H1 (cell line): Measurements from ENCODE around the gene KCNJ12. TPM values are rescaled to one million over a fixed set of nuclear protein-coding genes. Genes with fewer than 3 reads are reported as not detected.
"Not testable (repeated sequence)": the region's sequence is repeated elsewhere in the genome, so short reads cannot be mapped to it uniquely, and the experiment has no call there.

Experiments
- CTCF ChIA-PET: fragments of 300-600 bp; sonication (Branson Sonifier 250); formaldehyde crosslinking; loops from one replicate; lab custom pipeline; 2021; ENCODE audit not compliant: partially characterized antibody; lab: Charles Lee
- POLR2A ChIA-PET: fragments of 300-600 bp; sonication (Branson Sonifier 250); formaldehyde crosslinking; loops from one replicate; lab custom pipeline; 2021; ENCODE audit warnings: inconsistent platforms; ENCODE audit not compliant: partially characterized antibody; lab: Charles Lee
- DNase-seq, 2 experiments: peaks; one replicate each; pipeline versions ENCODE4 v3.0.0 to v3.0.0-alpha.2; 2010 to 2022; ENCODE audit warnings: low spot score in 2 of 2, low read depth in 1 of 2, mixed read lengths in 1 of 2
- FAIRE-seq: peaks from 2 replicates; lab custom pipeline; 2011; peaks lifted over from hg19 to GRCh38; lab: Jason Lieb, UNC
- H2AFZ ChIP-seq: 2 replicates; pipeline ENCODE4 v1.8.1; 2012; ENCODE audit warnings: low read length, inconsistent platforms
- H2AK5ac ChIP-seq: 2 replicates; pipeline ENCODE4 v1.6.1; 2013; ENCODE audit warnings: low read depth, low read length
- H2BK120ac ChIP-seq: replicated peaks from 2 replicates; pipeline ENCODE3; 2013; ENCODE audit warnings: low read depth, low read length, inconsistent platforms
- H2BK12ac ChIP-seq: 2 replicates; pipeline ENCODE4 v1.6.1; 2013; ENCODE audit warnings: low read depth, low read length
- H2BK15ac ChIP-seq: 2 replicates; pipeline ENCODE4 v1.6.1; 2013; ENCODE audit warnings: low read length
- H2BK20ac ChIP-seq: 2 replicates; pipeline ENCODE4 v1.6.1; 2013; ENCODE audit warnings: low read length
- H2BK5ac ChIP-seq: 2 replicates; pipeline ENCODE4 v1.6.1; 2013; ENCODE audit warnings: low read depth, low read length
- H3K14ac ChIP-seq: 2 replicates; pipeline ENCODE4 v1.6.1; 2013; ENCODE audit warnings: inconsistent platforms; ENCODE audit not compliant: insufficient read length
- H3K18ac ChIP-seq: 2 replicates; pipeline ENCODE4 v1.6.1; 2013; ENCODE audit warnings: low read length; ENCODE audit errors: extremely low read depth
- H3K23ac ChIP-seq: 2 replicates; pipeline ENCODE4 v1.6.1; 2013; ENCODE audit warnings: inconsistent platforms; ENCODE audit not compliant: insufficient read length
- H3K23me2 ChIP-seq: 2 replicates; pipeline ENCODE4 v1.6.1; 2013; ENCODE audit warnings: low read depth, low read length
- H3K27ac ChIP-seq: 2 replicates; pipeline ENCODE4 v1.6.1; 2011; ENCODE audit warnings: low read depth, low read length, inconsistent platforms
- H3K27me3 ChIP-seq, 4 experiments: replicated peaks in 1 of 4; 1 replicate in 1 of 4; 2 replicates in 3 of 4; pipeline versions ENCODE4 v1.6.1 to v1.8.1; 2011 to 2013; ENCODE audit warnings: low read length in 3 of 4, mild to moderate bottlenecking in 3 of 4, inconsistent platforms in 2 of 4, mixed read lengths in 2 of 4, moderate library complexity in 1 of 4; ENCODE audit not compliant: control insufficient read depth in 3 of 4, insufficient read depth in 3 of 4; ENCODE audit errors: extremely low read depth in 1 of 4
- H3K36me3 ChIP-seq, 4 experiments: 2 replicates each; pipeline versions ENCODE4 v1.6.1 to v1.8.1; 2011 to 2013; ENCODE audit warnings: mild to moderate bottlenecking in 4 of 4, low read length in 3 of 4, moderate library complexity in 2 of 4, control low read depth in 1 of 4, inconsistent platforms in 1 of 4; ENCODE audit not compliant: insufficient read depth in 4 of 4, control insufficient read depth in 2 of 4
- H3K4ac ChIP-seq: replicated peaks from 2 replicates; pipeline ENCODE3; 2013; ENCODE audit warnings: low read length, low read depth, mixed read lengths, inconsistent platforms; ENCODE audit not compliant: insufficient read length
- H3K4me1 ChIP-seq, 4 experiments: replicated peaks in 1 of 4; 1 replicate in 1 of 4; 2 replicates in 3 of 4; pipeline versions ENCODE4 v1.6.1 to v1.8.1; 2011 to 2013; ENCODE audit warnings: low read length in 3 of 4, inconsistent platforms in 2 of 4, mixed read lengths in 1 of 4; ENCODE audit not compliant: insufficient read depth in 4 of 4, control insufficient read depth in 3 of 4
- H3K4me2 ChIP-seq, 2 experiments: 2 replicates each; pipeline versions ENCODE4 v1.6.1 to v1.8.1; 2011 to 2013; ENCODE audit warnings: low read depth in 2 of 2, low read length in 2 of 2, control low read depth in 1 of 2, inconsistent platforms in 1 of 2, mild to moderate bottlenecking in 1 of 2; ENCODE audit not compliant: insufficient read depth in 1 of 2
- H3K4me3 ChIP-seq, 4 experiments: fragments of 200-600, 300-600 bp in 1 of 4; sonication (generic), shearing (Covaris generic), sonication (Bioruptor Twin) in 1 of 4; 2 replicates each; pipeline versions ENCODE4 v1.5.1 to v1.8.1; 2011 to 2016; ENCODE audit warnings: low read length in 4 of 4, low read depth in 3 of 4, control low read depth in 2 of 4, inconsistent platforms in 2 of 4, mild to moderate bottlenecking in 2 of 4, mixed read lengths in 1 of 4, moderate library complexity in 1 of 4; ENCODE audit not compliant: insufficient read depth in 2 of 4; ENCODE audit errors: extremely low read depth in 1 of 4
- H3K56ac ChIP-seq: replicated peaks from 2 replicates; pipeline ENCODE3; 2013; ENCODE audit warnings: low read depth, mild to moderate bottlenecking, mixed read lengths, low read length, inconsistent platforms; ENCODE audit not compliant: insufficient read length
- H3K79me1 ChIP-seq: 2 replicates; pipeline ENCODE4 v1.6.1; 2013; ENCODE audit warnings: low read depth, low read length, control low read depth
- H3K79me2 ChIP-seq, 2 experiments: 2 replicates each; pipeline versions ENCODE4 v1.6.1 to v1.8.1; 2012 to 2013; ENCODE audit warnings: low read length in 2 of 2, mild to moderate bottlenecking in 2 of 2, inconsistent platforms in 1 of 2; ENCODE audit not compliant: insufficient read depth in 2 of 2, control insufficient read depth in 1 of 2
- H3K9ac ChIP-seq, 4 experiments: replicated peaks in 1 of 4; 1 replicate in 1 of 4; 2 replicates in 3 of 4; pipeline versions ENCODE4 v1.6.1 to v1.8.1; 2011 to 2013; ENCODE audit warnings: low read depth in 3 of 4, low read length in 3 of 4, control low read depth in 2 of 4, mild to moderate bottlenecking in 2 of 4, moderate library complexity in 2 of 4, inconsistent platforms in 1 of 4; ENCODE audit errors: extremely low read depth in 1 of 4
- H3K9me3 ChIP-seq, 2 experiments: 2 replicates each; pipeline versions ENCODE4 v1.6.1 to v1.8.1; 2012 to 2013; ENCODE audit warnings: mild to moderate bottlenecking in 2 of 2, moderate library complexity in 2 of 2, control low read depth in 1 of 2, inconsistent platforms in 1 of 2, low read depth in 1 of 2, low read length in 1 of 2, mixed read lengths in 1 of 2; ENCODE audit not compliant: insufficient read depth in 2 of 2
- H4K20me1 ChIP-seq, 2 experiments: replicated peaks in 1 of 2; 2 replicates each; pipeline versions ENCODE3 to v1.8.1; 2011 to 2013; ENCODE audit warnings: inconsistent platforms in 2 of 2, low read length in 2 of 2, mild to moderate bottlenecking in 1 of 2; ENCODE audit not compliant: insufficient read depth in 2 of 2, control insufficient read depth in 1 of 2
- H4K5ac ChIP-seq: 2 replicates; pipeline ENCODE4 v1.6.1; 2013; ENCODE audit warnings: low read length, low read depth, mixed read lengths, inconsistent platforms; ENCODE audit not compliant: insufficient read length
- H4K8ac ChIP-seq: 2 replicates; pipeline ENCODE4 v1.8.0; 2013; ENCODE audit warnings: mild to moderate bottlenecking, moderate library complexity, low read length, inconsistent platforms; ENCODE audit not compliant: insufficient read depth; ENCODE audit errors: extremely low read depth
- H4K91ac ChIP-seq: replicated peaks from 2 replicates; pipeline ENCODE3; 2013; ENCODE audit warnings: low read length, mixed read lengths, inconsistent platforms; ENCODE audit not compliant: insufficient read length
- EP300 ChIP-seq, 2 experiments: IDR thresholded peaks; 1 replicate in 1 of 2; 2 replicates in 1 of 2; pipeline ENCODE4 v1.6.1; 2011 to 2012; ENCODE audit warnings: low read depth in 2 of 2, low read length in 2 of 2, mild to moderate bottlenecking in 2 of 2, borderline replicate concordance in 1 of 2, inconsistent platforms in 1 of 2, moderate library complexity in 1 of 2
- KDM1A ChIP-seq: fragments of 200-600, 300-600 bp; sonication (generic); IDR thresholded peaks from 2 replicates; pipeline ENCODE4 v1.7.1; 2016; ENCODE audit warnings: mild to moderate bottlenecking, low read length, borderline replicate concordance
- NANOG ChIP-seq: IDR thresholded peaks from 2 replicates; pipeline ENCODE4 v1.6.1; 2011; ENCODE audit warnings: low read length, low read depth, mild to moderate bottlenecking, inconsistent platforms; ENCODE audit not compliant: insufficient read depth, poor library complexity, severe bottlenecking
- RFX5 ChIP-seq: IDR thresholded peaks from 2 replicates; pipeline ENCODE4 v1.6.1; 2011; ENCODE audit warnings: low read depth, low read length, improper control_type of control experiment, borderline replicate concordance
- SP4 ChIP-seq: IDR thresholded peaks from 2 replicates; pipeline ENCODE4 v1.6.1; 2012; ENCODE audit warnings: low read length, inconsistent platforms
- TCF12 ChIP-seq: IDR thresholded peaks from 2 replicates; pipeline ENCODE4 v1.6.1; 2011; ENCODE audit warnings: low read depth, mild to moderate bottlenecking, low read length
- TEAD4 ChIP-seq: IDR thresholded peaks from 2 replicates; pipeline ENCODE4 v1.6.1; 2012; ENCODE audit warnings: low read depth, low read length, inconsistent platforms, mixed read lengths
- WGBS, 2 experiments: shearing (Covaris generic) in 1 of 2; methylation state at CpG; one replicate each; pipeline versions ENCODE4 v1.1.6 to v1.1.7; 2013 to 2015; ENCODE audit warnings: low lambda C conversion rate in 2 of 2, mixed read lengths in 2 of 2, inconsistent platforms in 1 of 2, low coverage in 1 of 2, missing lambda C conversion rate in 1 of 2; ENCODE audit not compliant: insufficient replicate concordance in 2 of 2, insufficient coverage in 1 of 2, insufficient read length in 1 of 2; ENCODE audit errors: extremely low coverage in 1 of 2, missing lambda C conversion rate in 1 of 2; 5-methylcytosine and 5-hydroxymethylcytosine counted together
- polyA plus RNA-seq, 7 experiments: library from polyadenylated mRNA; depleted of rRNA in 3 of 7; stranded (reverse) in 5 of 7; unstranded in 2 of 7; fragments of >200 nt in 5 of 7; fragments of 200-250 nt in 2 of 7; gene quantifications; 1 replicate in 5 of 7; 2 replicates in 1 of 7; 4 replicates in 1 of 7; pipeline versions ENCODE4 v1.2.1 to v1.2.3, GENCODE V29; 2011 to 2013; ENCODE audit warnings: missing spikeins in 2 of 7, mixed read lengths in 2 of 7
- total RNA-seq: library from RNA; stranded (reverse); fragmentation: NEBNext Ultra II Directional; extraction: Animal tissue kit (Norgen Biotek cat#: 25700); gene quantifications from 2 replicates; pipeline ENCODE4 v1.2.1, GENCODE V29; 2021

Gene KCNJ12
- total and polyA plus RNA-seq, 2 of the 8 experiments (the other 6 are each of a cell fraction or from before 2014, with no cell fraction given): 1.2 to 1.5 TPM

GRCh38 chr17:21453144-21453898 is 77.2 kb downstream of the KCNJ12 start (continued):
- no peak for TF ChIP-seq EP300 (IDR thresholded peaks at IDR 0.05; ENCODE audit: borderline replicate concordance in 1 of 2, low read depth in 2 of 2, low read length in 2 of 2)
- no peak for TF ChIP-seq RFX5
- TF ChIP-seq TEAD4: no peak
- TF ChIP-seq NANOG: no peak
- no peak for TF ChIP-seq TCF12
- no peak for TF ChIP-seq KDM1A
- no peak for TF ChIP-seq SP4

GRCh38 chr17:21454006-21454405 is 77.8 kb downstream of the KCNJ12 start:
- H2AK5ac ChIP-seq, H2BK15ac ChIP-seq, H2AFZ ChIP-seq, H4K5ac ChIP-seq, H3K56ac ChIP-seq, H3K27ac ChIP-seq, H3K79me1 ChIP-seq, H3K14ac ChIP-seq, H2BK5ac ChIP-seq, H3K23ac ChIP-seq, H2BK20ac ChIP-seq, POLR2A ChIA-PET, FAIRE-seq, H3K36me3 ChIP-seq, H3K4me2 ChIP-seq, H3K9me3 ChIP-seq, CTCF ChIA-PET, H3K4me3 ChIP-seq, H3K9ac ChIP-seq, H3K18ac ChIP-seq, H4K8ac ChIP-seq, H2BK120ac ChIP-seq, H4K91ac ChIP-seq, H2BK12ac ChIP-seq, H3K4ac ChIP-seq, DNase-seq, H4K20me1 ChIP-seq, H3K79me2 ChIP-seq: not testable (repeated sequence)
- 90% methylated on average over 5 of the region's 5 CpGs; no CpG with 5 or more reads in 1 of the 2 experiments for WGBS, 2 experiments
- peaks cover 0 to 17% (median 11%) of the 10 kb centered on the region in 4 experiments; a peak in 6 of 7 replicates for H3K27me3 ChIP-seq
- peaks cover 15% of the 10 kb centered on the region; the same call in 1 of the 2 replicates for H3K23me2 ChIP-seq
- H3K4me1 ChIP-seq: peaks cover 4 to 11% (median 7%) of the 10 kb centered on the region in 4 experiments
